ENCODE data around the gene GFI1B. TPM values are rescaled to one million over a fixed set of nuclear protein-coding genes. Genes with fewer than 3 reads are reported as not detected.

GFI1B gene
- total RNA-seq, 1 donor from 2014 or later = not detected

- no peak for FAIRE-seq
- H3K4me3 Mint-ChIP-seq (ENCODE audit: unreplicated experiment) = peak overlapping the region; percentile 97
These were observed 53.7 kb downstream of the GFI1B start for GRCh38 chr9:133032171-133032570.

GRCh38 chr9:133035669-133036068, 57.2 kb downstream of the GFI1B start:
- no peak overlapping the region for H2AFZ ChIP-seq (ENCODE audit: low read depth, low read length)
- Mint-ChIP-seq H3K9me3 (ENCODE audit: unreplicated experiment) (peaks cover 2% of the 10 kb centered on the region), H3K36me3 (ENCODE audit: low read depth, unreplicated experiment) (peaks cover 17% of the 10 kb centered on the region), H3K27me3 (ENCODE audit: low read depth, unreplicated experiment) (no peaks in the 10 kb centered on the region), H3K4me1 (ENCODE audit: low read depth, unreplicated experiment) (peaks cover 11% of the 10 kb centered on the region), H3K4me3 (ENCODE audit: unreplicated experiment) (no peak overlapping the region), H3K27ac (ENCODE audit: unreplicated experiment) (no peak overlapping the region)
- H3K9ac ChIP-seq (ENCODE audit: low read length) = no peak overlapping the region
- H3K79me2 ChIP-seq (ENCODE audit: insufficient read depth, low read length) = peaks cover 97% of the 10 kb centered on the region
- H3K9me3 ChIP-seq (ENCODE audit: insufficient read depth, low read depth, low read length) = no peaks in the 10 kb centered on the region
- no peaks in the 10 kb centered on the region for H3K4me1 ChIP-seq (ENCODE audit: insufficient read depth, low read length)
- peaks cover 5% of the 10 kb centered on the region for H3K36me3 ChIP-seq (ENCODE audit: insufficient read depth, low read length)
- H3K27ac ChIP-seq (ENCODE audit: low read depth, low read length) = no peak overlapping the region
- no peak overlapping the region for H3K4me2 ChIP-seq (ENCODE audit: low read length)
- no peak for TF ChIP-seq EZH2 (IDR thresholded peaks at IDR 0.05; ENCODE audit: insufficient read depth, low read length)
- no peak for TF ChIP-seq CTCF (IDR thresholded peaks at IDR 0.05; ENCODE audit: insufficient read depth, low read depth, low read length)
- DNase-seq (ENCODE audit: low read depth) = peak; percentile 3
- FAIRE-seq = no peak
- no peak overlapping the region for H3K4me3 ChIP-seq (ENCODE audit: insufficient read depth, low read depth, low read length)
- H4K20me1 ChIP-seq (ENCODE audit: insufficient read depth, low read length) = peaks cover 85% of the 10 kb centered on the region
- no peaks in the 10 kb centered on the region for H3K27me3 ChIP-seq (ENCODE audit: insufficient read depth, low read length)

More at GRCh38 chr9:133032171-133032570, 53.7 kb downstream of the GFI1B start:
- H3K36me3 ChIP-seq (ENCODE audit: insufficient read depth, low read length) = peaks cover 5% of the 10 kb centered on the region
- TF ChIP-seq CTCF (IDR thresholded peaks at IDR 0.05; ENCODE audit: insufficient read depth, low read depth, low read length) (no peak), EZH2 (IDR thresholded peaks at IDR 0.05; ENCODE audit: insufficient read depth, low read length) (no peak)
- Mint-ChIP-seq H3K27me3 (ENCODE audit: low read depth, unreplicated experiment) (no peaks in the 10 kb centered on the region), H3K9me3 (ENCODE audit: unreplicated experiment) (peaks cover 2% of the 10 kb centered on the region), H3K27ac (ENCODE audit: unreplicated experiment) (no peak overlapping the region), H3K36me3 (ENCODE audit: low read depth, unreplicated experiment) (peaks cover 13% of the 10 kb centered on the region), H3K4me1 (ENCODE audit: low read depth, unreplicated experiment) (peaks cover 12% of the 10 kb centered on the region)
- H3K27ac ChIP-seq (ENCODE audit: low read depth, low read length) = no peak overlapping the region
- H3K79me2 ChIP-seq (ENCODE audit: insufficient read depth, low read length) = peaks cover 75% of the 10 kb centered on the region
- H2AFZ ChIP-seq (ENCODE audit: low read depth, low read length) = no peak overlapping the region
- H3K4me3 ChIP-seq (ENCODE audit: insufficient read depth, low read depth, low read length) = no peak overlapping the region
- no peaks in the 10 kb centered on the region for H3K27me3 ChIP-seq (ENCODE audit: insufficient read depth, low read length)
- H3K9ac ChIP-seq (ENCODE audit: low read length) = no peak overlapping the region
- H3K4me1 ChIP-seq (ENCODE audit: insufficient read depth, low read length) = peaks cover 6% of the 10 kb centered on the region
- H4K20me1 ChIP-seq (ENCODE audit: insufficient read depth, low read length) = peaks cover 53% of the 10 kb centered on the region
- no peak for DNase-seq (ENCODE audit: low read depth)
- peak overlapping the region; percentile 84 for H3K4me2 ChIP-seq (ENCODE audit: low read length)
- no peaks in the 10 kb centered on the region for H3K9me3 ChIP-seq (ENCODE audit: insufficient read depth, low read depth, low read length)

- TF ChIP-seq EZH2 (IDR thresholded peaks at IDR 0.05; ENCODE audit: insufficient read depth, low read length) = no peak
- TF ChIP-seq CTCF (IDR thresholded peaks at IDR 0.05; ENCODE audit: insufficient read depth, low read depth, low read length) = no peak
- H3K9me3 ChIP-seq (ENCODE audit: insufficient read depth, low read depth, low read length) = no peaks in the 10 kb centered on the region
- no peak overlapping the region for H3K9ac ChIP-seq (ENCODE audit: low read length)
- H4K20me1 ChIP-seq (ENCODE audit: insufficient read depth, low read length) = peaks cover 93% of the 10 kb centered on the region
- DNase-seq (ENCODE audit: low read depth) (no peak), FAIRE-seq (no peak)
- H3K27ac ChIP-seq (ENCODE audit: low read depth, low read length) = no peak overlapping the region
- H3K4me2 ChIP-seq (ENCODE audit: low read length) = no peak overlapping the region
- Mint-ChIP-seq H3K27ac (ENCODE audit: unreplicated experiment) (no peak overlapping the region), H3K9me3 (ENCODE audit: unreplicated experiment) (no peaks in the 10 kb centered on the region), H3K36me3 (ENCODE audit: low read depth, unreplicated experiment) (peaks cover 19% of the 10 kb centered on the region), H3K4me1 (ENCODE audit: low read depth, unreplicated experiment) (peaks cover under 1% of the 10 kb centered on the region), H3K4me3 (ENCODE audit: unreplicated experiment) (no peak overlapping the region), H3K27me3 (ENCODE audit: low read depth, unreplicated experiment) (no peaks in the 10 kb centered on the region)
- H3K4me3 ChIP-seq (ENCODE audit: insufficient read depth, low read depth, low read length) = no peak overlapping the region
- H2AFZ ChIP-seq (ENCODE audit: low read depth, low read length) = no peak overlapping the region
- H3K27me3 ChIP-seq (ENCODE audit: insufficient read depth, low read length) = no peaks in the 10 kb centered on the region
- H3K4me1 ChIP-seq (ENCODE audit: insufficient read depth, low read length) = no peaks in the 10 kb centered on the region
- peaks cover 87% of the 10 kb centered on the region for H3K79me2 ChIP-seq (ENCODE audit: insufficient read depth, low read length)
- H3K36me3 ChIP-seq (ENCODE audit: insufficient read depth, low read length) = peaks cover 9% of the 10 kb centered on the region
These were observed 59.5 kb downstream of the GFI1B start for GRCh38 chr9:133037775-133038515.
